ENCODE results near the gene RSPH4A. TPM values are rescaled to one million over a fixed set of nuclear protein-coding genes. Genes with fewer than 3 reads are reported as not detected.

RSPH4A gene
- total and polyA plus RNA-seq, 9 of the 15 experiments (the other 6 are each of a cell fraction or from before 2014, with no cell fraction given) = 0.04 to 0.30 (median 0.11) TPM

- Histone ChIP-seq H4K20me1 (replicated peaks; ENCODE audit: control insufficient read depth, insufficient read depth, low read length) (no peaks in the 10 kb centered on the region), H3K36me3 (ENCODE audit: control insufficient read depth, insufficient read depth, low read length) (peaks cover 57% of the 10 kb centered on the region; the same call in 2 of the 3 replicates), H3K4me2 (ENCODE audit: insufficient read depth, low read length) (no peak overlapping the region), H3K79me2 (ENCODE audit: control insufficient read depth, insufficient read depth, low read length) (no peaks in the 10 kb centered on the region), H3K9me1 (ENCODE audit: control insufficient read depth, insufficient read depth, low read length) (no peaks in the 10 kb centered on the region), H3K9me3 (replicated peaks; ENCODE audit: control insufficient read depth, insufficient read depth, low read depth, low read length) (no peaks in the 10 kb centered on the region), H3K4me1 (replicated peaks in 1 of 2; ENCODE audit: control insufficient read depth in 2 of 2, insufficient read depth in 2 of 2, low read length in 2 of 2) (no peaks in the 10 kb centered on the region), H3K27me3 (ENCODE audit: control insufficient read depth in 2 of 2, insufficient read depth in 2 of 2, low read length in 2 of 2) (no peaks in the 10 kb centered on the region), H2AFZ (ENCODE audit: low read depth, low read length) (no peak overlapping the region), H3K27ac (ENCODE audit: extremely low read depth, low read depth, low read length) (no peak overlapping the region), H3K4me3 (no peak overlapping the region), H3K9ac (ENCODE audit: insufficient read depth in 1 of 2, low read depth in 2 of 2, low read length in 2 of 2) (no peak overlapping the region)
- TF ChIP-seq ZNF764 (CRISPR knock-in tag; IDR thresholded peaks at IDR 0.05; ENCODE audit: low read depth) = no peak
- TF ChIP-seq ZBTB43 (CRISPR knock-in tag; IDR thresholded peaks at IDR 0.05) = no peak
- no peak for TF ChIP-seq CEBPZ (IDR thresholded peaks at IDR 0.05; ENCODE audit: borderline replicate concordance, low read depth, low read length)
- no peak for TF ChIP-seq ZMIZ1 (IDR thresholded peaks at IDR 0.05; ENCODE audit: low read depth in 2 of 2, low read length in 2 of 2)
- no peak for TF ChIP-seq UBTF (IDR thresholded peaks at IDR 0.05; ENCODE audit: borderline replicate concordance in 1 of 2, low read depth in 2 of 2, low read length in 2 of 2)
- no peak for TF ChIP-seq NFATC3 (IDR thresholded peaks at IDR 0.05)
- no peak for TF ChIP-seq ZNF277 (CRISPR knock-in tag; IDR thresholded peaks at IDR 0.05; ENCODE audit: borderline replicate concordance)
- TF ChIP-seq MAFG (tag; conservative IDR thresholded peaks at IDR 0.05) = no peak
- WGBS (ENCODE audit: insufficient coverage, low coverage, missing lambda C conversion rate) = 68% methylated on average over 5 of the region's 5 CpGs
- in situ Hi-C loops (cut with MboI) = no loop called here
- POLR2A ChIA-PET = interaction anchor here (1.2 kb wide), 1 partner anchor 20 kb away, joined by 3 read pairs; the partner anchor contains the start of gene ZUP1
- intact Hi-C loops (cut with micrococcal nuclease) = loop anchor here (5.0 kb wide), 3 partner anchors 71 to 381 kb away; no protein-coding TSS in a partner anchor
- ATAC-seq = no peak
- BruUV-seq (replicated peaks) = no TSS peak
- DNase-seq (ENCODE audit: extremely low read depth in 1 of 4, low spot score in 3 of 4) = no peak
- CTCF ChIA-PET (ENCODE audit: low intra/inter-chr PET ratio) = no interaction called here
- FAIRE-seq = no peak
Measured at GRCh38 chr6:116648156-116648555, 31.9 kb downstream of the RSPH4A start.

All from K562 (cell line).